Activated CD8-positive, alpha-beta memory T cell treated with anti-CD3 and anti-CD28 coated beads for 24 hours (primary cell): Measurements from ENCODE around the gene LIN7B.
"Not testable (repeated sequence)": the region's sequence is repeated elsewhere in the genome, so short reads cannot be mapped to it uniquely, and the experiment has no call there.

Experiments used
- DNase-seq: peaks from one replicate; pipeline ENCODE4 v3.0.0-alpha.2; 2020

Gene LIN7B

GRCh38 chr19:49113762-49114629 is at the start of gene LIN7B:
TSS of gene LIN7B (plus strand) at chr19:49114370. CDS start at chr19:49114405, 35 bp downstream.
- peak; percentile 91 for DNase-seq

- DNase-seq, result no peak
Observed at GRCh38 chr19:49064768-49065611, 49.2 kb upstream of the LIN7B start, which contains the start of gene NTF4. TSS of gene NTF4 (minus strand) at chr19:49064818. CDS start at chr19:49061997, 2,821 bp downstream.

- no peak for DNase-seq
Observed at GRCh38 chr19:49065905-49066512, 48.2 kb upstream of the LIN7B start.

GRCh38 chr19:49067554-49067953 is 46.6 kb upstream of the LIN7B start:
- DNase-seq, result no peak

GRCh38 chr19:49069026-49069425 is 45.1 kb upstream of the LIN7B start:
- DNase-seq, result no peak

GRCh38 chr19:49070416-49070815 is 43.8 kb upstream of the LIN7B start:
- no peak for DNase-seq

- no peak for DNase-seq
Observed at GRCh38 chr19:49071860-49072547, 42.2 kb upstream of the LIN7B start.

GRCh38 chr19:49073514-49074378 is 40.4 kb upstream of the LIN7B start:
- DNase-seq, result no peak

- DNase-seq, result not testable (repeated sequence)
Observed at GRCh38 chr19:49074869-49075268, 39.3 kb upstream of the LIN7B start.

GRCh38 chr19:49080392-49080791 is 33.8 kb upstream of the LIN7B start:
- DNase-seq, result no peak

GRCh38 chr19:49081273-49081672 is 32.9 kb upstream of the LIN7B start:
- no peak for DNase-seq

GRCh38 chr19:49084206-49085019 is 29.8 kb upstream of the LIN7B start:
- DNase-seq, result no peak

GRCh38 chr19:49085020-49085867 is 28.9 kb upstream of the LIN7B start, which contains the start of gene SNRNP70:
TSS of gene SNRNP70 (plus strand) at chr19:49085451. CDS start at chr19:49086415, 964 bp downstream.
- peak; percentile 99 for DNase-seq

GRCh38 chr19:49085868-49086232 is 28.3 kb upstream of the LIN7B start:
- DNase-seq, result no peak

GRCh38 chr19:49086296-49086695 is 27.9 kb upstream of the LIN7B start:
- DNase-seq, result no peak

GRCh38 chr19:49091391-49092038 is 22.7 kb upstream of the LIN7B start:
- no peak for DNase-seq

- no peak for DNase-seq
Observed at GRCh38 chr19:49092686-49093085, 21.5 kb upstream of the LIN7B start.

GRCh38 chr19:49094505-49095482 is 19.4 kb upstream of the LIN7B start:
- DNase-seq, result no peak
